Endothelial cell of umbilical vein (primary cell): ENCODE data around the gene RSPH1. TPM values are rescaled to one million over a fixed set of nuclear protein-coding genes. Genes with fewer than 3 reads are reported as not detected.

ENCODE experiments used
- BruUV-seq: library from RNA; stranded (reverse); fragments of 400-500 nt; replicated peaks from 2 replicates; lab custom pipeline; 2021; lab: Mats Ljungman, UMichigan
- CTCF ChIA-PET: fragments of 300-600, 350-600 bp; sonication (Branson Sonifier 250); formaldehyde crosslinking; loops from one replicate; lab custom pipeline; 2021; ENCODE audit warnings: antibody characterized with exemption, inconsistent platforms; lab: Charles Lee
- POLR2A ChIA-PET: fragments of 300-600, 350-600 bp; sonication (Branson Sonifier 250); formaldehyde crosslinking; loops from one replicate; lab custom pipeline; 2021; ENCODE audit warnings: antibody characterized with exemption, inconsistent platforms; lab: Charles Lee
- DNase-seq: peaks from one replicate; pipeline ENCODE4 v3.0.0-alpha.2; 2011; ENCODE audit warnings: low read depth, low spot score
- FAIRE-seq: peaks from 2 replicates; lab custom pipeline; 2011; peaks lifted over from hg19 to GRCh38; lab: Jason Lieb, UNC
- H2AFZ ChIP-seq: 2 replicates; pipeline ENCODE4 v1.6.0; 2012; ENCODE audit warnings: low read depth, low read length, control low read depth, inconsistent platforms
- H3K27ac ChIP-seq: 2 replicates; pipeline ENCODE4 v1.5.1; 2011; ENCODE audit warnings: low read depth, mild to moderate bottlenecking, control low read depth, low read length, moderate library complexity; ENCODE audit not compliant: insufficient read depth
- H3K27me3 ChIP-seq, 2 experiments: 2 replicates each; pipeline versions ENCODE4 v1.6.0 to v1.6.1; 2011; ENCODE audit warnings: low read length in 2 of 2, mixed read lengths in 1 of 2; ENCODE audit not compliant: control insufficient read depth in 2 of 2, insufficient read depth in 2 of 2
- H3K36me3 ChIP-seq, 2 experiments: 2 replicates in 1 of 2; 3 replicates in 1 of 2; pipeline ENCODE4 v1.5.1; 2011; ENCODE audit warnings: low read length in 2 of 2, mild to moderate bottlenecking in 1 of 2, moderate library complexity in 1 of 2; ENCODE audit not compliant: control insufficient read depth in 2 of 2, insufficient read depth in 2 of 2; ENCODE audit errors: extremely low read depth in 1 of 2
- H3K4me1 ChIP-seq: 3 replicates; pipeline ENCODE4 v1.5.1; 2011; ENCODE audit warnings: mild to moderate bottlenecking, low read length; ENCODE audit not compliant: control insufficient read depth, insufficient read depth; ENCODE audit errors: extremely low read depth
- H3K4me2 ChIP-seq: 2 replicates; pipeline ENCODE4 v1.6.1; 2011; ENCODE audit warnings: low read length, control low read depth, mixed read lengths; ENCODE audit not compliant: insufficient read depth
- H3K4me3 ChIP-seq, 3 experiments: fragments of 200-600 bp in 1 of 3; sonication (generic), shearing (Covaris generic) in 1 of 3; replicated peaks in 1 of 3; 2 replicates each; pipeline ENCODE4 v1.5.1; 2011 to 2016; ENCODE audit warnings: control low read depth in 3 of 3, low read length in 3 of 3, mild to moderate bottlenecking in 2 of 3, inconsistent platforms in 1 of 3, low read depth in 1 of 3, moderate library complexity in 1 of 3; ENCODE audit not compliant: insufficient read depth in 1 of 3
- H3K79me2 ChIP-seq: 2 replicates; pipeline ENCODE4 v1.6.0; 2012; ENCODE audit warnings: low read length, inconsistent platforms; ENCODE audit not compliant: control insufficient read depth, insufficient read depth
- H3K9ac ChIP-seq: replicated peaks from 2 replicates; pipeline ENCODE3; 2011; ENCODE audit warnings: low read length, control low read depth; ENCODE audit not compliant: insufficient read depth; ENCODE audit errors: extremely low read depth
- H3K9me1 ChIP-seq: replicated peaks from 3 replicates; pipeline ENCODE4 v1.6.0; 2011; ENCODE audit warnings: mild to moderate bottlenecking, low read length; ENCODE audit not compliant: control insufficient read depth, insufficient read depth; ENCODE audit errors: extremely low read depth
- H3K9me3 ChIP-seq: replicated peaks from 2 replicates; pipeline ENCODE4 v1.5.1; 2012; ENCODE audit warnings: low read length, inconsistent platforms; ENCODE audit not compliant: control insufficient read depth, insufficient read depth
- H4K20me1 ChIP-seq: replicated peaks from 2 replicates; pipeline ENCODE3; 2011; ENCODE audit warnings: mild to moderate bottlenecking, low read length; ENCODE audit not compliant: control insufficient read depth, insufficient read depth; ENCODE audit errors: extremely low read depth
- CTCF ChIP-seq, 2 donors: IDR thresholded peaks; 1 replicate in 1 of 2; 2 replicates in 1 of 2; pipeline ENCODE4 v1.5.1; 2011; ENCODE audit warnings: low read length in 2 of 2, mild to moderate bottlenecking in 2 of 2, moderate library complexity in 2 of 2, control low read depth in 1 of 2, inconsistent platforms in 1 of 2, low read depth in 1 of 2; ENCODE audit not compliant: insufficient read depth in 1 of 2; ENCODE audit errors: extremely low read depth in 1 of 2
- EZH2 ChIP-seq: IDR thresholded peaks from 2 replicates; pipeline ENCODE4 v1.6.1; 2012; ENCODE audit warnings: borderline replicate concordance, low read depth, mild to moderate bottlenecking, moderate library complexity, low read length, inconsistent platforms; ENCODE audit not compliant: severe bottlenecking
- FOS ChIP-seq: IDR thresholded peaks from 2 replicates; pipeline ENCODE4 v1.6.1; 2011; ENCODE audit warnings: mild to moderate bottlenecking, low read length, moderate library complexity, borderline replicate concordance; ENCODE audit not compliant: insufficient read depth
- GATA2 ChIP-seq: IDR thresholded peaks from 2 replicates; pipeline ENCODE4 v1.7.0; 2011; ENCODE audit warnings: low read depth, mild to moderate bottlenecking, moderate library complexity, mixed read lengths, low read length; ENCODE audit not compliant: insufficient read length, insufficient read depth
- JUN ChIP-seq: IDR thresholded peaks from 2 replicates; pipeline ENCODE4 v1.6.1; 2011; ENCODE audit warnings: borderline replicate concordance, low read depth; ENCODE audit not compliant: insufficient read length, insufficient read depth
- MAX ChIP-seq: IDR thresholded peaks from 2 replicates; pipeline ENCODE4 v1.6.1; 2011; ENCODE audit not compliant: insufficient read depth, insufficient read length
- MYC ChIP-seq: IDR thresholded peaks from one replicate; pipeline ENCODE4 v1.6.1; 2011; ENCODE audit warnings: mild to moderate bottlenecking, low read depth, low read length
- POLR2A ChIP-seq: IDR thresholded peaks from 2 replicates; pipeline ENCODE4 v1.6.1; 2012; ENCODE audit warnings: low read depth, mild to moderate bottlenecking, control low read depth, low read length
- POLR2AphosphoS5 ChIP-seq: IDR thresholded peaks from 2 replicates; pipeline ENCODE4 v1.6.1; 2012; ENCODE audit warnings: low read depth, mild to moderate bottlenecking, control low read depth, low read length, moderate library complexity; ENCODE audit not compliant: insufficient read depth
- dilution Hi-C: fragments of 300-500 bp; cut with MboI; formaldehyde crosslinking; loops from one replicate; pipeline ENCODE4 v1.15.0; 2019; ENCODE audit warnings: low sequenced_read_pairs; ENCODE audit not compliant: extremely low pct_ligation_motif_present
- intact Hi-C: fragments of 100-400 bp; cut with micrococcal nuclease; formaldehyde crosslinking; loops from one replicate; pipeline ENCODE4 v1.10.0; 2022
- polyA plus RNA-seq, 4 experiments: library from polyadenylated mRNA; depleted of rRNA in 3 of 4; stranded (reverse) in 3 of 4; unstranded in 1 of 4; fragments of >200 nt; gene quantifications; 2 replicates each; pipeline versions ENCODE4 v1.2.1 to v1.2.3, GENCODE V29; 2011 to 2012; ENCODE audit warnings: missing spikeins in 1 of 4
- total RNA-seq: library from RNA; stranded (reverse); gene quantifications from 2 replicates; pipeline ENCODE4 v1.2.3, GENCODE V29; 2021

RSPH1 gene
- total and polyA plus RNA-seq, 2 donors (not counting 3 experiments of a cell fraction or from before 2014, with no cell fraction given) = 0.08 TPM; not detected in 1

GRCh38 chr21:42486072-42486471, 10.0 kb downstream of the RSPH1 start:
- no peak for FAIRE-seq
- no TSS peak for BruUV-seq
- dilution Hi-C loops = no loop called here
- H3K4me1 ChIP-seq = no peaks in the 10 kb centered on the region
- no peaks in the 10 kb centered on the region for H3K79me2 ChIP-seq
- no peaks in the 10 kb centered on the region for H3K9me1 ChIP-seq
- H3K27me3 ChIP-seq = peaks cover 18% of the 10 kb centered on the region in 2 experiments
- H4K20me1 ChIP-seq = no peaks in the 10 kb centered on the region
- H3K9me3 ChIP-seq = no peaks in the 10 kb centered on the region
- H3K9ac ChIP-seq = no peak overlapping the region
- DNase-seq = no peak
- no peak overlapping the region for H3K27ac ChIP-seq
- intact Hi-C loops = no loop called here
- CTCF ChIA-PET = no interaction called here
- no peak overlapping the region for H3K4me2 ChIP-seq
- TF ChIP-seq MAX (no peak), POLR2AphosphoS5 (no peak), MYC (no peak), CTCF (IDR thresholded peaks at IDR 0.05; ENCODE audit: extremely low read depth in 1 of 2, insufficient read depth in 1 of 2, low read depth in 1 of 2, low read length in 2 of 2) (no peak), FOS (no peak), POLR2A (no peak), JUN (no peak), GATA2 (no peak), EZH2 (no peak)
- H3K4me3 ChIP-seq = no peak overlapping the region
- POLR2A ChIA-PET = no interaction called here
- H2AFZ ChIP-seq = no peak overlapping the region
- no peaks in the 10 kb centered on the region for H3K36me3 ChIP-seq
